Neural progenitor cell (in vitro differentiated cells): ENCODE measurements around the gene MYLK.

Experiments used
- CTCF ChIP-seq: fragments of 200-600 bp; sonication (generic); IDR thresholded peaks from 2 replicates; pipeline ENCODE4 v1.5.1; 2017; ENCODE audit warnings: antibody characterized with exemption, mild to moderate bottlenecking
- EZH2 ChIP-seq: fragments of 200-600 bp; sonication (generic); IDR thresholded peaks from 2 replicates; pipeline ENCODE4 v1.6.1; 2017; ENCODE audit warnings: antibody characterized with exemption, mild to moderate bottlenecking, moderate library complexity
- EZH2phosphoT487 ChIP-seq: fragments of 200-600 bp; sonication (generic); IDR thresholded peaks from 2 replicates; pipeline ENCODE4 v1.6.1; 2017; ENCODE audit warnings: antibody characterized with exemption

- peak; percentile 47 for TF ChIP-seq CTCF
- TF ChIP-seq EZH2phosphoT487: no peak
- no peak for TF ChIP-seq EZH2
These were observed 138.8 kb downstream of the MYLK start for GRCh38 chr3:123745184-123745855.
